ENCODE data around the gene ROCK2.

The ROCK2 gene

DNA sequence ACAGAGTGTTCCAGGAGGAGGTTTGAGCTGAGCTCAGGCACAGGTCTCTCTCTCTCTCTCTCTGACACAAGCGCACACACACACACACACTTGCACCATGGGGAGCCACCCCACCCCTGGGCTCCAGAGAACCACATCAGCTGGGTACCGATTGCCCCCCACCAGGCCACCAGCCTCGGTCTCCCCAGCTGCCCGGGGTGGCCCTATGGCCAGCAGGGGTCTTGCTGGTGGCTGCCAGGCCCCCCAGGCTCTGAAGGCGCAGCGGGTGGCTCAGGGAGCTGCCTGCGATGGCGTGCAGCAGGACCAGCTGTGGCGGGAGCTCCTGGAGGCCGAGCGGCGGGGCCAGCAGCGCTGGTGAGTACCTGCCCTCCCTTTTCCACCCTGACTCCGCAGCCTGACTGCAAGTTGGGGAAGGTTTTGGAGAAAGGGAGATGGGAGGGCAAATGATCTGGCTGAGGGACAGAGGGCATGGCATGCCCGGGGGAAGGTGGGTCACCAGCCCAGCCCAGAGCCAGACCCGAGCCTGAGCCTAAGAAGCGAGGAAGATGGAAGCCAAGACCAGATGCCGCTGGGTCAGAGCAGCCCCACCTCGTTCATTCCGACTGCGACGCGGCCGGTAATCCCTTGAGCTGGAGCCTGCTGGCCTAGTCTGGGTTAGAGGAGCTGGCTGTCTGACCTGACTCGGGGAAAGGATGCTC lies 211.0 kb downstream of the ROCK2 start:
- TF ChIP-seq TAF1 (IDR thresholded peaks at IDR 0.05; ENCODE audit: borderline replicate concordance, insufficient read depth, low read length) (no peak), POLR2AphosphoS5 (IDR thresholded peaks at IDR 0.05; ENCODE audit: low read depth, low read length) (no peak), FOXP2 (optimal IDR thresholded peaks at IDR 0.05; ENCODE audit: borderline replicate concordance, extremely low read depth, extremely low read length, insufficient read depth) (no peak), SIN3A (IDR thresholded peaks at IDR 0.05; ENCODE audit: borderline replicate concordance, insufficient read depth, low read length) (no peak)
- TF ChIP-seq, protein P1, sequence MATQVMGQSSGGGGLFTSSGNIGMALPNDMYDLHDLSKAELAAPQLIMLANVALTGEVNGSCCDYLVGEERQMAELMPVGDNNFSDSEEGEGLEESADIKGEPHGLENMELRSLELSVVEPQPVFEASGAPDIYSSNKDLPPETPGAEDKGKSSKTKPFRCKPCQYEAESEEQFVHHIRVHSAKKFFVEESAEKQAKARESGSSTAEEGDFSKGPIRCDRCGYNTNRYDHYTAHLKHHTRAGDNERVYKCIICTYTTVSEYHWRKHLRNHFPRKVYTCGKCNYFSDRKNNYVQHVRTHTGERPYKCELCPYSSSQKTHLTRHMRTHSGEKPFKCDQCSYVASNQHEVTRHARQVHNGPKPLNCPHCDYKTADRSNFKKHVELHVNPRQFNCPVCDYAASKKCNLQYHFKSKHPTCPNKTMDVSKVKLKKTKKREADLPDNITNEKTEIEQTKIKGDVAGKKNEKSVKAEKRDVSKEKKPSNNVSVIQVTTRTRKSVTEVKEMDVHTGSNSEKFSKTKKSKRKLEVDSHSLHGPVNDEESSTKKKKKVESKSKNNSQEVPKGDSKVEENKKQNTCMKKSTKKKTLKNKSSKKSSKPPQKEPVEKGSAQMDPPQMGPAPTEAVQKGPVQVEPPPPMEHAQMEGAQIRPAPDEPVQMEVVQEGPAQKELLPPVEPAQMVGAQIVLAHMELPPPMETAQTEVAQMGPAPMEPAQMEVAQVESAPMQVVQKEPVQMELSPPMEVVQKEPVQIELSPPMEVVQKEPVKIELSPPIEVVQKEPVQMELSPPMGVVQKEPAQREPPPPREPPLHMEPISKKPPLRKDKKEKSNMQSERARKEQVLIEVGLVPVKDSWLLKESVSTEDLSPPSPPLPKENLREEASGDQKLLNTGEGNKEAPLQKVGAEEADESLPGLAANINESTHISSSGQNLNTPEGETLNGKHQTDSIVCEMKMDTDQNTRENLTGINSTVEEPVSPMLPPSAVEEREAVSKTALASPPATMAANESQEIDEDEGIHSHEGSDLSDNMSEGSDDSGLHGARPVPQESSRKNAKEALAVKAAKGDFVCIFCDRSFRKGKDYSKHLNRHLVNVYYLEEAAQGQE (IDR thresholded peaks at IDR 0.05; ENCODE audit: insufficient read depth in 1 of 2, low read depth in 2 of 2, low read length in 2 of 2), result no peak

- no peak for TF ChIP-seq POLR2AphosphoS5 (IDR thresholded peaks at IDR 0.05; ENCODE audit: low read depth, low read length)
- no peak for TF ChIP-seq TAF1 (IDR thresholded peaks at IDR 0.05; ENCODE audit: borderline replicate concordance, insufficient read depth, low read length)
- TF ChIP-seq, protein P1 (IDR thresholded peaks at IDR 0.05; ENCODE audit: insufficient read depth in 1 of 2, low read depth in 2 of 2, low read length in 2 of 2), result no peak
- TF ChIP-seq SIN3A (IDR thresholded peaks at IDR 0.05; ENCODE audit: borderline replicate concordance, insufficient read depth, low read length), result no peak
- no peak for TF ChIP-seq FOXP2 (optimal IDR thresholded peaks at IDR 0.05; ENCODE audit: borderline replicate concordance, extremely low read depth, extremely low read length, insufficient read depth)
Measured at GRCh38 chr2:11132036-11132671, 212.3 kb downstream of the ROCK2 start.

DNA sequence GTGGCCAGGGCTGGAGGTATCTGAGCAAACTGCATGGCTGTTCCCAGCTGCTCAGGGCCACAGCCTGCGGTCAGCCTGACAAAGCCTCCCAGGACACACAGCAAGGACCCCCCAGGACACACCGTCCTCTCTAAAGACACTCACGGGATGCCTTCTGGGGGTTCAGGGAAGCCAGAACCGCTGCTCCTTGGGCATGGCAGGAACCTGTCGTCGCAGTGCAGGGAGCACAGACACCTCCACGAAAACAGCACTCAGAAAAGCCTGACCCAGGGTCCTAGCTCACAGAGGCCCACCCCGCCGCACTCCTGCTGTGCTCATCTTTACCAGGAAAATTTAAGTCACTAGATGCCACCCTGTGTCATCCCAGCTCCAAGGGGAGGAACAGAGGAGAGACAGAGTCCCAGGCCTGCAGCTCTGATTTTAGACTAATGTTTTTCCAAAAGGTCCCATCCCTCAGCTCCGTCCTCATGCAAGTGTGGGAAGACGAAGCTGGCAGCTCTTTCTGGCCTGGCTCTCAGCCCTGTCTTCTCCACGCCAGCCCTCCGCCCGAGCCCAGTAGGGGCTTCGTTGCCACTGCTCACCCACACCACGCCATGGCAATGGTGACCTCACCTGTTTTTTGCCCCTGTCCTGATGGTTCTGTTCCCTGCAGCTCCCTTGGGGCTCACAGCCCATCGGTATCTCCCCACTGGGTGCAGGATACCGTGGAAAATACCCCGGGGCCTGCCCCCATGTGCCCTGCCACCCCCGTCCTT lies 213.1 kb downstream of the ROCK2 start:
- no peak for TF ChIP-seq POLR2AphosphoS5 (IDR thresholded peaks at IDR 0.05; ENCODE audit: low read depth, low read length)
- TF ChIP-seq, protein P1 (IDR thresholded peaks at IDR 0.05; ENCODE audit: insufficient read depth in 1 of 2, low read depth in 2 of 2, low read length in 2 of 2), result no peak
- TF ChIP-seq SIN3A (IDR thresholded peaks at IDR 0.05; ENCODE audit: borderline replicate concordance, insufficient read depth, low read length), result no peak
- no peak for TF ChIP-seq FOXP2 (optimal IDR thresholded peaks at IDR 0.05; ENCODE audit: borderline replicate concordance, extremely low read depth, extremely low read length, insufficient read depth)
- no peak for TF ChIP-seq TAF1 (IDR thresholded peaks at IDR 0.05; ENCODE audit: borderline replicate concordance, insufficient read depth, low read length)

Measured in PFSK-1 (cell line).